ENCODE data around the gene MALSU1. TPM values are rescaled to one million over a fixed set of nuclear protein-coding genes. Genes with fewer than 3 reads are reported as not detected.
"Not testable (repeated sequence)": the region's sequence is repeated elsewhere in the genome, so short reads cannot be mapped to it uniquely, and the experiment has no call there.

MALSU1 gene
- total RNA-seq, 1 donor from 2014 or later, result 112 TPM

GRCh38 chr7:23283086-23283485 is 16.1 kb upstream of the MALSU1 start:
- DNase-seq, result no peak
- intact Hi-C loops (cut with DNase I), result no loop called here
- no peak for ATAC-seq (ENCODE audit: poor library complexity)

- ATAC-seq (ENCODE audit: poor library complexity) (no peak), DNase-seq (no peak)
- intact Hi-C loops (cut with DNase I), result no loop called here
Observed at GRCh38 chr7:23284871-23285270, 14.3 kb upstream of the MALSU1 start.

- DNase-seq (no peak), ATAC-seq (ENCODE audit: poor library complexity) (no peak)
- intact Hi-C loops (cut with DNase I), result no loop called here
Observed at GRCh38 chr7:23285657-23286646, 13.2 kb upstream of the MALSU1 start.

GRCh38 chr7:23287612-23288011 is 11.5 kb upstream of the MALSU1 start:
- ATAC-seq (ENCODE audit: poor library complexity), result no peak

GRCh38 chr7:23290993-23291392 is 8.1 kb upstream of the MALSU1 start:
- no peak for DNase-seq
- intact Hi-C loops (cut with DNase I), result no loop called here
- no peak for ATAC-seq (ENCODE audit: poor library complexity)

More at GRCh38 chr7:23287612-23288011, 11.5 kb upstream of the MALSU1 start:
- intact Hi-C loops (cut with DNase I), result no loop called here
- no peak for DNase-seq

GRCh38 chr7:23291957-23292560 is 7.1 kb upstream of the MALSU1 start:
- ATAC-seq (ENCODE audit: poor library complexity) (peak; percentile 73), DNase-seq (no peak)
- intact Hi-C loops (cut with DNase I), result no loop called here

GRCh38 chr7:23292623-23293022 is 6.5 kb upstream of the MALSU1 start:
- intact Hi-C loops (cut with DNase I), result no loop called here
- DNase-seq (no peak), ATAC-seq (ENCODE audit: poor library complexity) (no peak)

GRCh38 chr7:23293500-23294073 is 5.6 kb upstream of the MALSU1 start:
- intact Hi-C loops (cut with DNase I), result no loop called here
- no peak for DNase-seq
- no peak for ATAC-seq (ENCODE audit: poor library complexity)

GRCh38 chr7:23294549-23295400 is 4.4 kb upstream of the MALSU1 start:
- intact Hi-C loops (cut with DNase I), result no loop called here
- no peak for DNase-seq
- no peak for ATAC-seq (ENCODE audit: poor library complexity)

GRCh38 chr7:23295401-23295697 is 3.8 kb upstream of the MALSU1 start:
- ATAC-seq (ENCODE audit: poor library complexity), result no peak
- intact Hi-C loops (cut with DNase I), result no loop called here

GRCh38 chr7:23298141-23298881 is 828 bp upstream of the MALSU1 start:
- peak; percentile 46 for DNase-seq
- ATAC-seq (ENCODE audit: poor library complexity), result peak; percentile 40
- intact Hi-C loops (cut with DNase I), result no loop called here

More at GRCh38 chr7:23295401-23295697, 3.8 kb upstream of the MALSU1 start:
- DNase-seq, result no peak

GRCh38 chr7:23299770-23300300 is 696 bp downstream of the MALSU1 start:
- intact Hi-C loops (cut with DNase I), result no loop called here
- ATAC-seq (ENCODE audit: poor library complexity), result no peak
- DNase-seq, result no peak

GRCh38 chr7:23306936-23307521 is 7.9 kb downstream of the MALSU1 start:
- DNase-seq (no peak), ATAC-seq (ENCODE audit: poor library complexity) (no peak)
- intact Hi-C loops (cut with DNase I), result no loop called here

- DNase-seq, result no peak
Observed at GRCh38 chr7:23308754-23309153, 9.6 kb downstream of the MALSU1 start.

GRCh38 chr7:23312141-23312540 is 13.0 kb downstream of the MALSU1 start:
- intact Hi-C loops (cut with DNase I); ATAC-seq (ENCODE audit: poor library complexity); DNase-seq: not testable (repeated sequence)

More at GRCh38 chr7:23308754-23309153, 9.6 kb downstream of the MALSU1 start:
- no peak for ATAC-seq (ENCODE audit: poor library complexity)
- intact Hi-C loops (cut with DNase I), result no loop called here

GRCh38 chr7:23315366-23315765 is 16.2 kb downstream of the MALSU1 start:
- DNase-seq (no peak), ATAC-seq (ENCODE audit: poor library complexity) (no peak)
- intact Hi-C loops (cut with DNase I), result no loop called here

- ATAC-seq (ENCODE audit: poor library complexity) (no peak), DNase-seq (no peak)
- intact Hi-C loops (cut with DNase I), result no loop called here
Observed at GRCh38 chr7:23331132-23331531, 32.0 kb downstream of the MALSU1 start.

- ATAC-seq (ENCODE audit: poor library complexity), result no peak
- DNase-seq, result no peak
- intact Hi-C loops (cut with DNase I), result no loop called here
Observed at GRCh38 chr7:23332193-23332592, 33.1 kb downstream of the MALSU1 start.
